A549 treated with dexamethasone at 1 μM for 4 hours (cell line): Measurements from ENCODE around the gene RFX1. TPM values are rescaled to one million over a fixed set of nuclear protein-coding genes. Genes with fewer than 3 reads are reported as not detected.

Source experiments
- total RNA-seq: library from RNA; stranded (reverse); fragments of 200-300 nt; extraction: Qiagen RNA extraction; gene quantifications from 5 replicates; pipeline ENCODE4 v1.2.3, GENCODE V29; 2022

Gene RFX1
- total RNA-seq: 2.1 to 5.1 TPM (median 5.1 TPM) in 5 replicates

GRCh38 chr19:14006085-14006765, at the start of gene RFX1:
Gene RFX1 (minus strand): TSS chr19:14006320. CDS start chr19:13993843, 12,477 bp downstream.

GRCh38 chr19:14031719-14032480, 25.8 kb upstream of the RFX1 start, which contains the start of gene IL27RA:
Gene IL27RA (plus strand): TSS chr19:14031762. CDS start chr19:14031873, 111 bp downstream.

GRCh38 chr19:14027856-14028450, 21.8 kb upstream of the RFX1 start, which contains the start of gene RLN3:
Gene RLN3 (plus strand): TSS chr19:14028148. CDS start chr19:14028205, 57 bp downstream.

GRCh38 chr19:13952154-13952930, 53.8 kb downstream of the RFX1 start, which contains the start of gene DCAF15:
Gene DCAF15 (plus strand): TSS chr19:13952509. CDS start chr19:13952513, 4 bp downstream.

GRCh38 chr19:13938301-13939064, 67.6 kb downstream of the RFX1 start, which contains the start of gene PODNL1:
Gene PODNL1 (minus strand): TSS chr19:13938417. CDS start chr19:13938181, 236 bp downstream.

Other genes with a start within 250 kb of the RFX1 start
- 7.1 to 13.8 TPM (median 12.8 TPM) in 5 replicates for gene MRI1, start 241.8 kb downstream of the RFX1 start, total RNA-seq
- gene C19orf53, start 231.9 kb downstream of the RFX1 start, total RNA-seq: 142 to 202 TPM (median 181 TPM) in 5 replicates
- 2.1 to 3.2 TPM (median 2.9 TPM) in 5 replicates for gene ZSWIM4, start 210.9 kb downstream of the RFX1 start, total RNA-seq
- gene NANOS3, start 129.2 kb downstream of the RFX1 start, total RNA-seq: 1.3 to 3.4 TPM (median 2.5 TPM) in 5 replicates
- gene BRME1, start 100.2 kb downstream of the RFX1 start, total RNA-seq: 0.51 to 0.96 TPM (median 0.64 TPM) in 5 replicates
- gene CC2D1A, start 100.1 kb downstream of the RFX1 start, total RNA-seq: 6.3 to 10.5 TPM (median 10.4 TPM) in 5 replicates
- gene PODNL1, start 67.9 kb downstream of the RFX1 start, total RNA-seq: 1.2 to 1.5 TPM (median 1.2 TPM) in 5 replicates
- 16.7 to 20.8 TPM (median 19.9 TPM) in 5 replicates for gene DCAF15, start 53.8 kb downstream of the RFX1 start, total RNA-seq
- not detected in 5 replicates for gene RLN3, start 21.8 kb upstream of the RFX1 start, total RNA-seq
- gene IL27RA, start 25.4 kb upstream of the RFX1 start, total RNA-seq: 7.0 to 10.6 TPM (median 8.7 TPM) in 5 replicates
- 1.5 to 2.1 TPM (median 1.9 TPM) in 5 replicates for gene PALM3, start 55.8 kb upstream of the RFX1 start, total RNA-seq
- gene MISP3, start 66.5 kb upstream of the RFX1 start, total RNA-seq: 2.0 to 4.6 TPM (median 3.6 TPM) in 5 replicates
- gene C19orf67, start 79.5 kb upstream of the RFX1 start, total RNA-seq: not detected in 5 replicates
- gene SAMD1, start 84.4 kb upstream of the RFX1 start, total RNA-seq: 26.8 to 44.2 TPM (median 40.6 TPM) in 5 replicates
- 33.2 to 40.2 TPM (median 37.5 TPM) in 5 replicates for gene PRKACA, start 111.4 kb upstream of the RFX1 start, total RNA-seq
- 25.2 to 28.6 TPM (median 28.1 TPM) in 5 replicates for gene ASF1B, start 130.3 kb upstream of the RFX1 start, total RNA-seq
- 5.3 to 10.0 TPM (median 8.7 TPM) in 5 replicates for gene ADGRL1, start 199.8 kb upstream of the RFX1 start, total RNA-seq